H1 (cell line): Measurements from ENCODE around the gene PRR23E. TPM values are rescaled to one million over a fixed set of nuclear protein-coding genes. Genes with fewer than 3 reads are reported as not detected.

Experiments used
- CTCF ChIA-PET: fragments of 300-600 bp; sonication (Branson Sonifier 250); formaldehyde crosslinking; loops from one replicate; lab custom pipeline; 2021; ENCODE audit not compliant: partially characterized antibody; lab: Charles Lee
- POLR2A ChIA-PET: fragments of 300-600 bp; sonication (Branson Sonifier 250); formaldehyde crosslinking; loops from one replicate; lab custom pipeline; 2021; ENCODE audit warnings: inconsistent platforms; ENCODE audit not compliant: partially characterized antibody; lab: Charles Lee
- DNase-seq, 2 experiments: peaks; one replicate each; pipeline versions ENCODE4 v3.0.0 to v3.0.0-alpha.2; 2010 to 2022; ENCODE audit warnings: low spot score in 2 of 2, low read depth in 1 of 2, mixed read lengths in 1 of 2
- FAIRE-seq: peaks from 2 replicates; lab custom pipeline; 2011; peaks lifted over from hg19 to GRCh38; lab: Jason Lieb, UNC
- H2AFZ ChIP-seq: 2 replicates; pipeline ENCODE4 v1.8.1; 2012; ENCODE audit warnings: low read length, inconsistent platforms
- H2AK5ac ChIP-seq: 2 replicates; pipeline ENCODE4 v1.6.1; 2013; ENCODE audit warnings: low read depth, low read length
- H2BK120ac ChIP-seq: replicated peaks from 2 replicates; pipeline ENCODE3; 2013; ENCODE audit warnings: low read depth, low read length, inconsistent platforms
- H2BK12ac ChIP-seq: 2 replicates; pipeline ENCODE4 v1.6.1; 2013; ENCODE audit warnings: low read depth, low read length
- H2BK15ac ChIP-seq: 2 replicates; pipeline ENCODE4 v1.6.1; 2013; ENCODE audit warnings: low read length
- H2BK20ac ChIP-seq: 2 replicates; pipeline ENCODE4 v1.6.1; 2013; ENCODE audit warnings: low read length
- H2BK5ac ChIP-seq: 2 replicates; pipeline ENCODE4 v1.6.1; 2013; ENCODE audit warnings: low read depth, low read length
- H3K14ac ChIP-seq: 2 replicates; pipeline ENCODE4 v1.6.1; 2013; ENCODE audit warnings: inconsistent platforms; ENCODE audit not compliant: insufficient read length
- H3K18ac ChIP-seq: 2 replicates; pipeline ENCODE4 v1.6.1; 2013; ENCODE audit warnings: low read length; ENCODE audit errors: extremely low read depth
- H3K23ac ChIP-seq: 2 replicates; pipeline ENCODE4 v1.6.1; 2013; ENCODE audit warnings: inconsistent platforms; ENCODE audit not compliant: insufficient read length
- H3K23me2 ChIP-seq: 2 replicates; pipeline ENCODE4 v1.6.1; 2013; ENCODE audit warnings: low read depth, low read length
- H3K27ac ChIP-seq: 2 replicates; pipeline ENCODE4 v1.6.1; 2011; ENCODE audit warnings: low read depth, low read length, inconsistent platforms
- H3K27me3 ChIP-seq, 4 experiments: replicated peaks in 1 of 4; 1 replicate in 1 of 4; 2 replicates in 3 of 4; pipeline versions ENCODE4 v1.6.1 to v1.8.1; 2011 to 2013; ENCODE audit warnings: low read length in 3 of 4, mild to moderate bottlenecking in 3 of 4, inconsistent platforms in 2 of 4, mixed read lengths in 2 of 4, moderate library complexity in 1 of 4; ENCODE audit not compliant: control insufficient read depth in 3 of 4, insufficient read depth in 3 of 4; ENCODE audit errors: extremely low read depth in 1 of 4
- H3K36me3 ChIP-seq, 4 experiments: 2 replicates each; pipeline versions ENCODE4 v1.6.1 to v1.8.1; 2011 to 2013; ENCODE audit warnings: mild to moderate bottlenecking in 4 of 4, low read length in 3 of 4, moderate library complexity in 2 of 4, control low read depth in 1 of 4, inconsistent platforms in 1 of 4; ENCODE audit not compliant: insufficient read depth in 4 of 4, control insufficient read depth in 2 of 4
- H3K4ac ChIP-seq: replicated peaks from 2 replicates; pipeline ENCODE3; 2013; ENCODE audit warnings: low read length, low read depth, mixed read lengths, inconsistent platforms; ENCODE audit not compliant: insufficient read length
- H3K4me1 ChIP-seq, 4 experiments: replicated peaks in 1 of 4; 1 replicate in 1 of 4; 2 replicates in 3 of 4; pipeline versions ENCODE4 v1.6.1 to v1.8.1; 2011 to 2013; ENCODE audit warnings: low read length in 3 of 4, inconsistent platforms in 2 of 4, mixed read lengths in 1 of 4; ENCODE audit not compliant: insufficient read depth in 4 of 4, control insufficient read depth in 3 of 4
- H3K4me2 ChIP-seq, 2 experiments: 2 replicates each; pipeline versions ENCODE4 v1.6.1 to v1.8.1; 2011 to 2013; ENCODE audit warnings: low read depth in 2 of 2, low read length in 2 of 2, control low read depth in 1 of 2, inconsistent platforms in 1 of 2, mild to moderate bottlenecking in 1 of 2; ENCODE audit not compliant: insufficient read depth in 1 of 2
- H3K4me3 ChIP-seq, 4 experiments: fragments of 200-600, 300-600 bp in 1 of 4; sonication (generic), shearing (Covaris generic), sonication (Bioruptor Twin) in 1 of 4; 2 replicates each; pipeline versions ENCODE4 v1.5.1 to v1.8.1; 2011 to 2016; ENCODE audit warnings: low read length in 4 of 4, low read depth in 3 of 4, control low read depth in 2 of 4, inconsistent platforms in 2 of 4, mild to moderate bottlenecking in 2 of 4, mixed read lengths in 1 of 4, moderate library complexity in 1 of 4; ENCODE audit not compliant: insufficient read depth in 2 of 4; ENCODE audit errors: extremely low read depth in 1 of 4
- H3K56ac ChIP-seq: replicated peaks from 2 replicates; pipeline ENCODE3; 2013; ENCODE audit warnings: low read depth, mild to moderate bottlenecking, mixed read lengths, low read length, inconsistent platforms; ENCODE audit not compliant: insufficient read length
- H3K79me1 ChIP-seq: 2 replicates; pipeline ENCODE4 v1.6.1; 2013; ENCODE audit warnings: low read depth, low read length, control low read depth
- H3K79me2 ChIP-seq, 2 experiments: 2 replicates each; pipeline versions ENCODE4 v1.6.1 to v1.8.1; 2012 to 2013; ENCODE audit warnings: low read length in 2 of 2, mild to moderate bottlenecking in 2 of 2, inconsistent platforms in 1 of 2; ENCODE audit not compliant: insufficient read depth in 2 of 2, control insufficient read depth in 1 of 2
- H3K9ac ChIP-seq, 4 experiments: replicated peaks in 1 of 4; 1 replicate in 1 of 4; 2 replicates in 3 of 4; pipeline versions ENCODE4 v1.6.1 to v1.8.1; 2011 to 2013; ENCODE audit warnings: low read depth in 3 of 4, low read length in 3 of 4, control low read depth in 2 of 4, mild to moderate bottlenecking in 2 of 4, moderate library complexity in 2 of 4, inconsistent platforms in 1 of 4; ENCODE audit errors: extremely low read depth in 1 of 4
- H3K9me3 ChIP-seq, 2 experiments: 2 replicates each; pipeline versions ENCODE4 v1.6.1 to v1.8.1; 2012 to 2013; ENCODE audit warnings: mild to moderate bottlenecking in 2 of 2, moderate library complexity in 2 of 2, control low read depth in 1 of 2, inconsistent platforms in 1 of 2, low read depth in 1 of 2, low read length in 1 of 2, mixed read lengths in 1 of 2; ENCODE audit not compliant: insufficient read depth in 2 of 2
- H4K20me1 ChIP-seq, 2 experiments: replicated peaks in 1 of 2; 2 replicates each; pipeline versions ENCODE3 to v1.8.1; 2011 to 2013; ENCODE audit warnings: inconsistent platforms in 2 of 2, low read length in 2 of 2, mild to moderate bottlenecking in 1 of 2; ENCODE audit not compliant: insufficient read depth in 2 of 2, control insufficient read depth in 1 of 2
- H4K5ac ChIP-seq: 2 replicates; pipeline ENCODE4 v1.6.1; 2013; ENCODE audit warnings: low read length, low read depth, mixed read lengths, inconsistent platforms; ENCODE audit not compliant: insufficient read length
- H4K8ac ChIP-seq: 2 replicates; pipeline ENCODE4 v1.8.0; 2013; ENCODE audit warnings: mild to moderate bottlenecking, moderate library complexity, low read length, inconsistent platforms; ENCODE audit not compliant: insufficient read depth; ENCODE audit errors: extremely low read depth
- H4K91ac ChIP-seq: replicated peaks from 2 replicates; pipeline ENCODE3; 2013; ENCODE audit warnings: low read length, mixed read lengths, inconsistent platforms; ENCODE audit not compliant: insufficient read length
- CBX5 ChIP-seq: fragments of 300-800, 300-1000 bp; sonication (generic); IDR thresholded peaks from 2 replicates; pipeline ENCODE4 v1.7.1; 2016; ENCODE audit warnings: antibody characterized with exemption, low read length, low read depth
- RAD21 ChIP-seq, 2 experiments: IDR thresholded peaks in 1 of 2; conservative IDR thresholded peaks in 1 of 2; 2 replicates each; pipeline ENCODE4 v1.6.1; 2011; ENCODE audit warnings: low read depth in 2 of 2, low read length in 2 of 2, improper control_type of control experiment in 1 of 2, inconsistent platforms in 1 of 2, mild to moderate bottlenecking in 1 of 2, moderate library complexity in 1 of 2
- SAP30 ChIP-seq: fragments of 300-600 bp; sonication (generic); IDR thresholded peaks from 2 replicates; pipeline ENCODE4 v1.7.1; 2012; ENCODE audit warnings: low read length, moderate library complexity, mild to moderate bottlenecking, inconsistent platforms; ENCODE audit not compliant: insufficient read depth, insufficient replicate concordance
- SIX5 ChIP-seq: IDR thresholded peaks from 2 replicates; pipeline ENCODE4 v1.6.1; 2011; ENCODE audit warnings: mild to moderate bottlenecking, low read depth, low read length
- TEAD4 ChIP-seq: IDR thresholded peaks from 2 replicates; pipeline ENCODE4 v1.6.1; 2012; ENCODE audit warnings: low read depth, low read length, inconsistent platforms, mixed read lengths
- WGBS, 2 experiments: shearing (Covaris generic) in 1 of 2; methylation state at CpG; one replicate each; pipeline versions ENCODE4 v1.1.6 to v1.1.7; 2013 to 2015; ENCODE audit warnings: low lambda C conversion rate in 2 of 2, mixed read lengths in 2 of 2, inconsistent platforms in 1 of 2, low coverage in 1 of 2, missing lambda C conversion rate in 1 of 2; ENCODE audit not compliant: insufficient replicate concordance in 2 of 2, insufficient coverage in 1 of 2, insufficient read length in 1 of 2; ENCODE audit errors: extremely low coverage in 1 of 2, missing lambda C conversion rate in 1 of 2; 5-methylcytosine and 5-hydroxymethylcytosine counted together
- polyA plus RNA-seq, 7 experiments: library from polyadenylated mRNA; depleted of rRNA in 3 of 7; stranded (reverse) in 5 of 7; unstranded in 2 of 7; fragments of >200 nt in 5 of 7; fragments of 200-250 nt in 2 of 7; gene quantifications; 1 replicate in 5 of 7; 2 replicates in 1 of 7; 4 replicates in 1 of 7; pipeline versions ENCODE4 v1.2.1 to v1.2.3, GENCODE V29; 2011 to 2013; ENCODE audit warnings: missing spikeins in 2 of 7, mixed read lengths in 2 of 7
- total RNA-seq: library from RNA; stranded (reverse); fragmentation: NEBNext Ultra II Directional; extraction: Animal tissue kit (Norgen Biotek cat#: 25700); gene quantifications from 2 replicates; pipeline ENCODE4 v1.2.1, GENCODE V29; 2021
- TF ChIP-seq, protein P1 (sequence below), 3 experiments: IDR thresholded peaks; 1 replicate in 2 of 3; 2 replicates in 1 of 3; pipeline versions ENCODE4 v1.5.1 to v1.6.1; 2011; ENCODE audit warnings: low read length in 3 of 3, mild to moderate bottlenecking in 3 of 3, inconsistent platforms in 2 of 3, low read depth in 1 of 3, moderate library complexity in 1 of 3; ENCODE audit not compliant: insufficient read depth in 1 of 3; ENCODE audit errors: control extremely low read depth in 1 of 3

PRR23E gene
- total and polyA plus RNA-seq, 2 of the 8 experiments (the other 6 are each of a cell fraction or from before 2014, with no cell fraction given): not detected

DNA sequence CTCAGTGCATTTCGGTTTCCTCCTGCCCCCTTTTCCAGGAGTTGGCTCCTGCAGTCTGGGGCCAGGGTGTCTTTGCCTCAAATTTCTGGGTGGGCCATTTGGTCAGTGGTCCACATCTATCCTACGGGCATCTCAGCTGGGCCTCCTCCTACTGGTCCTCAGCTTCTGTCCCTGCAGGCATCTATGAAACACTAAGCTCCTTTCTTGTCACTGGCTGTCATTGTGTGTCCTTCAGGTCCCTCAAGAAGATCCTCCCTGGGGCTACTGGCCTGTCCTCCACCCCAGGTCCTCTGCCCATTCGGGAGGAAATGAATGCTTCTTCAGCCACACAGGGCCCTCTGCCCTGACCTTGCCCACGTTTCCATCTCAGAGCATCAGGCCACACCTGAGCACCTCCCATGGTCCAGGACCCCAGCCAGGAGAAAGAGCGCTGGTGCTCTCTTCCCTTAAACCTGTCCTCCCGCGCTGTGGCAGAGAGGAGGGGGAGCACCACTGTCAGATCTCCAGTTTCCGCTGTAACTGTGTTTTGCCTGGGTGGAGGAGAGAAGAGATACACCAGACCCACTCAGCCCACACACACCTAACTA lies 1.8 kb downstream of the PRR23E start:
- no peak overlapping the region for H2AK5ac ChIP-seq
- H3K9me3 ChIP-seq: no peaks in the 10 kb centered on the region
- CTCF ChIA-PET: interaction anchor here (0.8 to 2.7 kb wide), 2 partner anchors 28 to 179 kb away, joined by 3 to 6 read pairs; no protein-coding TSS in a partner anchor
- H4K5ac ChIP-seq: no peak overlapping the region
- no peaks in the 10 kb centered on the region for H3K36me3 ChIP-seq
- no peaks in the 10 kb centered on the region for H4K20me1 ChIP-seq
- no peak overlapping the region for H3K56ac ChIP-seq
- H3K14ac ChIP-seq: no peak overlapping the region
- H3K27me3 ChIP-seq: no peaks in the 10 kb centered on the region
- WGBS, 2 experiments: 90% methylated on average over 6 of the region's 8 CpGs; no CpG with 5 or more reads in 1 of the 2 experiments
- no peaks in the 10 kb centered on the region; a peak in 1 of 7 replicates for H3K4me1 ChIP-seq
- H3K79me1 ChIP-seq: no peaks in the 10 kb centered on the region
- H4K8ac ChIP-seq: peak overlapping the region; percentile 15; the same call in 1 of the 2 replicates
- H2AFZ ChIP-seq: no peak overlapping the region
- no peak overlapping the region for H2BK12ac ChIP-seq
- H3K4me3 ChIP-seq: no peak overlapping the region
- no peak overlapping the region for H4K91ac ChIP-seq
- no peak overlapping the region for H2BK5ac ChIP-seq
- no peak overlapping the region for H3K4ac ChIP-seq
- H2BK120ac ChIP-seq: no peak overlapping the region
- no peak overlapping the region for H3K27ac ChIP-seq
- H3K79me2 ChIP-seq: no peaks in the 10 kb centered on the region
- no peak overlapping the region for H3K23ac ChIP-seq
- FAIRE-seq: no peak
- no peak overlapping the region for H3K9ac ChIP-seq
- H3K23me2 ChIP-seq: no peaks in the 10 kb centered on the region
- H2BK20ac ChIP-seq: no peak overlapping the region
- H3K18ac ChIP-seq: no peak overlapping the region
- POLR2A ChIA-PET: interaction anchor here (0.7 kb wide), 1 partner anchor 15 kb away, joined by 4 read pairs; no protein-coding TSS in a partner anchor
- no peak overlapping the region for H2BK15ac ChIP-seq
- no peak for DNase-seq
- no peak overlapping the region for H3K4me2 ChIP-seq
- no peak for TF ChIP-seq SIX5
- TF ChIP-seq CBX5: no peak
- no peak for TF ChIP-seq RAD21 (IDR thresholded peaks at IDR 0.05 in 1 of 2, conservative IDR thresholded peaks at IDR 0.05 in 1 of 2; ENCODE audit: low read depth in 2 of 2, low read length in 2 of 2)
- TF ChIP-seq SAP30: no peak
- TF ChIP-seq, protein P1, sequence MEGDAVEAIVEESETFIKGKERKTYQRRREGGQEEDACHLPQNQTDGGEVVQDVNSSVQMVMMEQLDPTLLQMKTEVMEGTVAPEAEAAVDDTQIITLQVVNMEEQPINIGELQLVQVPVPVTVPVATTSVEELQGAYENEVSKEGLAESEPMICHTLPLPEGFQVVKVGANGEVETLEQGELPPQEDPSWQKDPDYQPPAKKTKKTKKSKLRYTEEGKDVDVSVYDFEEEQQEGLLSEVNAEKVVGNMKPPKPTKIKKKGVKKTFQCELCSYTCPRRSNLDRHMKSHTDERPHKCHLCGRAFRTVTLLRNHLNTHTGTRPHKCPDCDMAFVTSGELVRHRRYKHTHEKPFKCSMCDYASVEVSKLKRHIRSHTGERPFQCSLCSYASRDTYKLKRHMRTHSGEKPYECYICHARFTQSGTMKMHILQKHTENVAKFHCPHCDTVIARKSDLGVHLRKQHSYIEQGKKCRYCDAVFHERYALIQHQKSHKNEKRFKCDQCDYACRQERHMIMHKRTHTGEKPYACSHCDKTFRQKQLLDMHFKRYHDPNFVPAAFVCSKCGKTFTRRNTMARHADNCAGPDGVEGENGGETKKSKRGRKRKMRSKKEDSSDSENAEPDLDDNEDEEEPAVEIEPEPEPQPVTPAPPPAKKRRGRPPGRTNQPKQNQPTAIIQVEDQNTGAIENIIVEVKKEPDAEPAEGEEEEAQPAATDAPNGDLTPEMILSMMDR (IDR thresholded peaks at IDR 0.05; ENCODE audit: control extremely low read depth in 1 of 3, insufficient read depth in 1 of 3, low read depth in 1 of 3, low read length in 3 of 3): no peak
- no peak for TF ChIP-seq TEAD4
